GM19328 (cell line): Measurements from ENCODE around the gene PCDHB16.
"Not testable (repeated sequence)": the region's sequence is repeated elsewhere in the genome, so short reads cannot be mapped to it uniquely, and the experiment has no call there.

ENCODE experiments used
- ATAC-seq: cut with Tn5 transposase; IDR thresholded peaks from one replicate; pipeline ENCODE4 v1.9.1; 2021; ENCODE audit warnings: mild to moderate bottlenecking, moderate library complexity; ENCODE audit not compliant: unreplicated experiment

Gene PCDHB16

DNA sequence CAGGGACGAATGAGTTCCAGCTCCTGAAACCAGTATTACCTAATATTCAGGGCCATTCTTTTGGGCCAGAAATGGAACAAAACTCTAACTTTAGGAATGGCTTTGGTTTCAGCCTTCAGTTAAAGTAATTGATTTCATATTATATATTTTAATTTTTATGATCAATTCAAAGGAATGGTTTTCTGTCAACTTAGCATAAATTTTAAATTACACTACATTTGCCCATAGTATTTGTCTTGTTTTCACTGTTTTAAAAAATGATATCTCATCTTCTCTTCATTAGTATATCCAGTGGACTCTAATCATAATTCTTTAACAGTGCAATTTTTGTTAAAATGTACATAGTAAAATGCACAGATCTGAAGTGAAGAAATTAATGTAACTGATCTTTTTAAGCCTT is 1.9 kb upstream of the PCDHB16 start:
- ATAC-seq = no peak

DNA sequence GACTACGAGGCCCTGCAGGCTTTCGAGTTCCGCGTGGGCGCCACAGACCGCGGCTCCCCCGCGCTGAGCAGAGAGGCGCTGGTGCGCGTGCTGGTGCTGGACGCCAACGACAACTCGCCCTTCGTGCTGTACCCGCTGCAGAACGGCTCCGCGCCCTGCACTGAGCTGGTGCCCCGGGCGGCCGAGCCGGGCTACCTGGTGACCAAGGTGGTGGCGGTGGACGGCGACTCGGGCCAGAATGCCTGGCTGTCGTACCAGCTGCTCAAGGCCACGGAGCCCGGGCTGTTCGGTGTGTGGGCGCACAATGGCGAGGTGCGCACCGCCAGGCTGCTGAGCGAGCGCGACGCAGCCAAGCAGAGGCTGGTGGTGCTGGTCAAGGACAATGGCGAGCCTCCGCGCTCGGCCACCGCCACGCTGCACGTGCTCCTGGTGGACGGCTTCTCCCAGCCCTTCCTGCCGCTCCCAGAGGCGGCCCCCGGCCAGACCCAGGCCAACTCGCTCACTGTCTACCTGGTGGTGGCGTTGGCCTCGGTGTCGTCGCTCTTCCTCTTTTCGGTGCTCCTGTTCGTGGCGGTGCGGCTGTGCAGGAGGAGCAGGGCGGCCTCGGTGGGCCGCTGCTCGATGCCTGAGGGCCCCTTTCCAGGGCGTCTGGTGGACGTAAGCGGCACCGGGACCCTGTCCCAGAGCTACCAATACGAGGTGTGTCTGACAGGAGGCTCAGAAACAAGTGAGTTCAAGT is 2.1 kb downstream of the PCDHB16 start:
- not testable (repeated sequence) for ATAC-seq

DNA sequence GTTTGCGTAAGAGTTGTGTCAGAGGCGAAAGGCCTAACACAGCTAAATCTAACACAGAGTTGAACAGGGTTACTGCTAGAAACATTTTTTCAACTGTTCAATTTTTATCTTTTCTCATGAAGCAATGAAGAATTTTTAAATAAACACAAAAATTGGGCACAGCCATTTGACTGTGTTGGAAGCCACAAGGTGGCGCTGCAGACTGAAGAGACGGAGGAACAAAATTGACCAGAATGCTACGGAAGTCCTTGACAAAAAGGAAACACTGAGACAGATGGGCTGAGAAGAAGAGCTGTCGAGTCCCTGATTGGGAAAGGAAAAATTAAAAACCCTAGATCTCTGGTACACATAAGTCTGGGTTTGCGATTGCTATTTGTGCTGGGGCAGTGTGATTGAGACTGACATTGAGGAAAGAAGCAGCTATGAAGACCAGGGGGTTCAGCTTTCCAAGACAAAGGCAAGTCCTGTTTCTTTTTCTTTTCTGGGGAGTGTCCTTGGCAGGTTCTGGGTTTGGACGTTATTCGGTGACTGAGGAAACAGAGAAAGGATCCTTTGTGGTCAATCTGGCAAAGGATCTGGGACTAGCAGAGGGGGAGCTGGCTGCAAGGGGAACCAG is 4.8 kb downstream of the PCDHB16 start, which contains the start of gene PCDHB9:
Gene PCDHB9, plus strand, starts transcription at position 265 of the 616 bp plus-strand sequence. Its CDS starts 158 bp downstream, at position 423.
- no peak for ATAC-seq

DNA sequence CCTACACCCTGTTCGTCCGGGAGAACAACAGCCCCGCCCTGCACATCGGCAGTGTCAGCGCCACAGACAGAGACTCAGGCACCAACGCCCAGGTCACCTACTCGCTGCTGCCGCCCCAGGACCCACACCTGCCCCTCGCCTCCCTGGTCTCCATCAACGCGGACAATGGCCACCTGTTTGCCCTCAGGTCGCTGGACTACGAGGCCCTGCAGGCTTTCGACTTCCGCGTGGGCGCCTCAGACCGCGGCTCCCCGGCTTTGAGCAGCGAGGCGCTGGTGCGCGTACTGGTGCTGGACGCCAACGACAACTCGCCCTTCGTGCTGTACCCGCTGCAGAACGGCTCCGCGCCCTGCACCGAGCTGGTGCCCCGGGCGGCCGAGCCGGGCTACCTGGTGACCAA is 6.5 kb downstream of the PCDHB16 start:
- not testable (repeated sequence) for ATAC-seq

DNA sequence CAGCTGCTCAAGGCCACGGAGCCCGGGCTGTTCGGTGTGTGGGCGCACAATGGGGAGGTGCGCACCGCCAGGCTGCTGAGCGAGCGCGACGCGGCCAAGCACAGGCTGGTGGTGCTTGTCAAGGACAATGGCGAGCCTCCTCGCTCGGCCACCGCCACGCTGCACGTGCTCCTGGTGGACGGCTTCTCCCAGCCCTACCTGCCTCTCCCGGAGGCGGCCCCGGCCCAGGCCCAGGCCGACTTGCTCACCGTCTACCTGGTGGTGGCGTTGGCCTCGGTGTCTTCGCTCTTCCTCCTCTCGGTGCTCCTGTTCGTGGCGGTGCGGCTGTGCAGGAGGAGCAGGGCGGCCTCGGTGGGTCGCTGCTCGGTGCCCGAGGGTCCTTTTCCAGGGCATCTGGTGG is 6.9 kb downstream of the PCDHB16 start:
- ATAC-seq = not testable (repeated sequence)

DNA sequence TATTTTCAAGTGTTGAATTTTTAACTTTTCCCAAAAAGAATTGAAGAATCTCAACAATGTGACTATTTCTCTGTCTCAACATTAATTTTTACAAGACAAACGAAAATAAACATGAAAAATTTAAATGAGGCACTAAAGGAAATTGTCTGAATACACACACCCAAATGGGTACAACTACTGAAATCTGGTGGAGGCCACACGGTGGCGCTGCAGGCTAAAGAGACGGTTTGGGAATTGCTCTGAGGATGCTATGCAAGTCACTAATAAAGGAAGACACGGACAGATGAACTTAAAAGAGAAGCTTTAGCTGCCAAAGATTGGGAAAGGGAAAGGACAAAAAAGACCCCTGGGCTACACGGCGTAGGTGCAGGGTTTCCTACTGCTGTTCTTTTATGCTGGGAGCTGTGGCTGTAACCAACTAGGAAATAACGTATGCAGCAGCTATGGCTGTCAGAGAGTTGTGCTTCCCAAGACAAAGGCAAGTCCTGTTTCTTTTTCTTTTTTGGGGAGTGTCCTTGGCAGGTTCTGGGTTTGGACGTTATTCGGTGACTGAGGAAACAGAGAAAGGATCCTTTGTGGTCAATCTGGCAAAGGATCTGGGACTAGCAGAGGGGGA is 10.0 kb downstream of the PCDHB16 start, which contains the start of gene PCDHB10:
Gene PCDHB10, plus strand, starts transcription at position 244 of the 616 bp plus-strand sequence. Its CDS starts 200 bp downstream, at position 444.
- ATAC-seq = no peak

DNA sequence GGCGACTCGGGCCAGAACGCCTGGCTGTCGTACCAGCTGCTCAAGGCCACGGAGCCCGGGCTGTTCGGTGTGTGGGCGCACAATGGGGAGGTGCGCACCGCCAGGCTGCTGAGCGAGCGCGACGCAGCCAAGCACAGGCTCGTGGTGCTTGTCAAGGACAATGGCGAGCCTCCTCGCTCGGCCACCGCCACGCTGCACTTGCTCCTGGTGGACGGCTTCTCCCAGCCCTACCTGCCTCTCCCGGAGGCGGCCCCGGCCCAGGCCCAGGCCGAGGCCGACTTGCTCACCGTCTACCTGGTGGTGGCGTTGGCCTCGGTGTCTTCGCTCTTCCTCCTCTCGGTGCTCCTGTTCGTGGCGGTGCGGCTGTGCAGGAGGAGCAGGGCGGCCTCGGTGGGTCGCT is 12.1 kb downstream of the PCDHB16 start:
- not testable (repeated sequence) for ATAC-seq

DNA sequence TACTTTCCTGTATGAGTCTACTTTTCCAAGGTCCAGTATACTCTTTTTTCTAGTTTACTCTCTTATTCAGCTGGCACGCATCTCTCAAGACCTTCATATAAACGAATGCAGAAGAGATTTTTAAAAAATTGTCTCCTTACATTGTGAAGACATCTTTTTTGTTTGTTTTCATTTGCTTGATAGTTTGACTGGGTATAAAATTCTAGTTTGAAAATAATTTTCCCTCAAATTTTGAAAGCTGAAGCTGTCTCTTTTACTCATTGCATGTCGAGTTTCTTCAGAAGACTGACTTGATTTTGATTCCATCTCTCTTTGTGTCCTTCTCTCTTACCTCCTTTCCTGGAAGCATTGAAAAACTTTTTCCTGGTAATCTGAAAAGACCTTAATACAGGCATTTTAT is 14.2 kb downstream of the PCDHB16 start:
- no peak for ATAC-seq

DNA sequence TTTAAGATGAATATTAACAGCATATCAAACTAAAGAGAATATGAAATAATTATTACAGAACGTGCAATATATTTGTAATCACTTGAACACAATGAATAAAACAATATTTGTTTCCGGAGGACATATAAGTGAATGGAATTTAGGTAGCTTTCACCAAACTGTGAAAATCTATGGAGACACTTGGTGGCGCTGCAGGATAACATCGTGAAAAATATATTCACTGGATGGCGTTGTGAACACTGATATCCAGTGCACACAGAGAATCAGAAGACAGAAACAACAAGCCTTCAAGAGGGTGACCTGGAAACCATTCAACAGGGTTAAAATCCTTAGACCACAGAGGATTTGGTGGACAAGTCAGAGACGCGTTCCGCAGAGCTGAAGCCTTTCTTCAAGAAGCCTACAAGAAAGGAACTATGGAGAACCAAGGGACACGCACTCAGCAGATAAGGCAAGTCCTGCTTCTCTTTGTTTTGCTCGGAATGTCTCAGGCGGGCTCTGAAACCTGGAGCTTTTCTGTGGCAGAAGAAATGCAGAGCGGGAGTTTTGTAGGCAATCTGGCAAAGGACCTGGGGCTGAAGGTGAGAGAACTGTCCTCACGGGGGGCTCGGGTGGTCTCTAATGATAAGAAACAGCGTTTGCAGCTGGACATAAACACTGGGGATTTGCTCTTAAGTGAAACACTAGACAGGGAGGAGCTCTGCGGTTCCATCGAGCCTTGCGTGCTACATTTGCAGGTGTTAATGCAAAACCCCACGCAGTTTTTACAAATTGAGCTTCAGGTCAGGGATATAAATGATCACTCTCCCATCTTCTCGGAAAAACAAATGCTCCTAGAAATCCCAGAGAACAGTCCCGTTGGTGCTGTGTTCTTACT is 17.4 kb downstream of the PCDHB16 start, which contains the start of gene PCDHB11:
Gene PCDHB11, plus strand, starts transcription at position 269 of the 877 bp plus-strand sequence. Its CDS starts 148 bp downstream, at position 417.
- ATAC-seq = no peak

DNA sequence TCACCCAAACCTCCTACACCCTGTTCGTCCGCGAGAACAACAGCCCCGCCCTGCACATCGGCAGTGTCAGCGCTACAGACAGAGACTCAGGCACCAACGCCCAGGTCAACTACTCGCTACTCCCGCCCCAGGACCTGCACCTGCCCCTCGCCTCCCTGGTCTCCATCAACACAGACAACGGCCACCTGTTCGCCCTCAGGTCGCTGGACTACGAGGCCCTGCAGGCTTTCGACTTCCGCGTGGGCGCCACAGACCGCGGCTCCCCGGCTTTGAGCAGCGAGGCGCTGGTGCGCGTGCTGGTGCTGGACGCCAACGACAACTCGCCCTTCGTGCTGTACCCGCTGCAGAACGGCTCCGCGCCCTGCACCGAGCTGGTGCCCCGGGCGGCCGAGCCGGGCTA is 18.9 kb downstream of the PCDHB16 start:
- ATAC-seq = not testable (repeated sequence)

DNA sequence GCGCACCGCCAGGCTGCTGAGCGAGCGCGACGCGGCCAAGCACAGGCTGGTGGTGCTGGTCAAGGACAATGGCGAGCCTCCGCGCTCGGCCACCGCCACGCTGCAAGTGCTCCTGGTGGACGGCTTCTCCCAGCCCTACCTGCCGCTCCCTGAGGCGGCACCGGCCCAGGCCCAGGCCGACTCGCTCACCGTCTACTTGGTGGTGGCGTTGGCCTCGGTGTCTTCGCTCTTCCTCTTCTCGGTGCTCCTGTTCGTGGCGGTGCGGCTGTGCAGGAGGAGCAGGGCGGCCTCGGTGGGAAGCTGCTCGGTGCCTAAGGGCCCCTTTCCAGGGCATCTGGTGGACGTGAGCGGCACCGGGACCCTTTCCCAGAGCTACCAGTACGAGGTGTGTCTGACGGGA is 19.5 kb downstream of the PCDHB16 start:
- ATAC-seq = not testable (repeated sequence)

DNA sequence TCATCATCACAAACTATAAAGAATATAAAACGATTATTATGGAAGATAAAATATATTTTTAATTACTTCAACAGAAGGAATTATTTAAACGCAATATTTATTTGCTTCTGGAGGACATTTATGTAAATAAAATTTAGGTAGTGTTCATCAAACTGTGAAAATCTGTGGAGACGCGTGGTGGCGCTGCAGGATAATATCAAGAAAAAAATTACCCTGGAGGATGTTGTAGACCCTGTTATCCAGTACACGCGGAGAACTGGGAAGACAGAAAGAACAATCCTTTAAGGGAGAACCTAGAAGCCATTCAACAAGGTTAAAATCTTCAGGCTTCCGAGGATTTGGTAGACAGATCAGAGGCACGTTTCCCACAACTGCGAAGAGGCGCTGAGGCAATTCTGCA is 26.3 kb downstream of the PCDHB16 start, which contains the start of gene PCDHB12:
Gene PCDHB12, plus strand, starts transcription at position 242 of the 400 bp plus-strand sequence. CDS start 189 bp downstream, outside the sequence.
- ATAC-seq = no peak

DNA sequence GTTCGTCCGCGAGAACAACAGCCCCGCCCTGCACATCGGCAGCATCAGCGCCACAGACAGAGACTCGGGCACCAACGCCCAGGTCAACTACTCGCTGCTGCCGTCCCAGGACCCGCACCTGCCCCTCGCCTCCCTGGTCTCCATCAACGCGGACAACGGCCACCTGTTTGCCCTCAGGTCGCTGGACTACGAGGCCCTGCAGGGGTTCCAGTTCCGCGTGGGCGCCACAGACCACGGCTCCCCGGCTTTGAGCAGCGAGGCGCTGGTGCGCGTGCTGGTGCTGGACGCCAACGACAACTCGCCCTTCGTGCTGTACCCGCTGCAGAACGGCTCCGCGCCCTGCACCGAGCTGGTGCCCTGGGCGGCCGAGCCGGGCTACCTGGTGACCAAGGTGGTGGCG is 28.1 kb downstream of the PCDHB16 start:
- ATAC-seq = not testable (repeated sequence)

DNA sequence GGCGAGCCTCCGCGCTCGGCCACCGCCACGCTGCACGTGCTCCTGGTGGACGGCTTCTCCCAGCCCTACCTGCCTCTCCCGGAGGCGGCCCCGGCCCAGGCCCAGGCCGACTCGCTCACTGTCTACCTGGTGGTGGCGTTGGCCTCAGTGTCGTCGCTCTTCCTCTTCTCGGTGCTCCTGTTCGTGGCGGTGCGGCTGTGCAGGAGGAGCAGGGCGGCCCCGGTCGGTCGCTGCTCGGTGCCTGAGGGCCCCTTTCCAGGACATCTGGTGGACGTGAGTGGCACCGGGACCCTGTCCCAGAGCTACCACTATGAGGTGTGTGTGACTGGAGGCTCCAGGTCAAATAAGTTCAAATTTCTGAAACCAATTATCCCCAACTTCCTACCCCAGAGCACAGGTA is 28.7 kb downstream of the PCDHB16 start:
- not testable (repeated sequence) for ATAC-seq

DNA sequence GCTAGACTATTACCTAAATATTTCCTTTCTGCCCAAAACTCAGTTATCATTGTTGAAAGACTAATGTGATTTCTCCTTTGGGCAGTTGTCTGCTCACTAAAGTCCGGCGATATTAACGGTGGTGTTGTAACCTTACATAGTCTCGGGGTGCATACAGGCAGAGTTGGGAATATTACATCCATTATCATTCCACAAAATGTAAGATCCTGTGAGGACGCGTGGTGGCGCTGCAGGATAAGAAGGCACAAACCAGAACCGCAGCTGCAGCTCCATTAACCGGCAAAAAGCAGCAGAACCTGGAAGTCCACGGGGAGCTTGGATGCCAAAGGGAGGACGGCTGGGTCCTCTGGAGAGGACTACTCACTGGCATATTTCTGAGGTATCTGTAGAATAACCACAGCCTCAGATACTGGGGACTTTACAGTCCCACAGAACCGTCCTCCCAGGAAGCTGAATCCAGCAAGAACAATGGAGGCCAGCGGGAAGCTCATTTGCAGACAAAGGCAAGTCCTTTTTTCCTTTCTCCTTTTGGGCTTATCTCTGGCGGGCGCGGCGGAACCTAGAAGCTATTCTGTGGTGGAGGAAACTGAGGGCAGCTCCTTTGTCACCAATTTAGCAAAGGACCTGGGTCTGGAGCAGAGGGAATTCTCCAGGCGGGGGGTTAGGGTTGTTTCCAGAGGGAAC is 31.6 kb downstream of the PCDHB16 start, which contains the start of gene PCDHB13:
Gene PCDHB13, plus strand, starts transcription at position 264 of the 684 bp plus-strand sequence. Its CDS starts 205 bp downstream, at position 469.
- not testable (repeated sequence) for ATAC-seq

DNA sequence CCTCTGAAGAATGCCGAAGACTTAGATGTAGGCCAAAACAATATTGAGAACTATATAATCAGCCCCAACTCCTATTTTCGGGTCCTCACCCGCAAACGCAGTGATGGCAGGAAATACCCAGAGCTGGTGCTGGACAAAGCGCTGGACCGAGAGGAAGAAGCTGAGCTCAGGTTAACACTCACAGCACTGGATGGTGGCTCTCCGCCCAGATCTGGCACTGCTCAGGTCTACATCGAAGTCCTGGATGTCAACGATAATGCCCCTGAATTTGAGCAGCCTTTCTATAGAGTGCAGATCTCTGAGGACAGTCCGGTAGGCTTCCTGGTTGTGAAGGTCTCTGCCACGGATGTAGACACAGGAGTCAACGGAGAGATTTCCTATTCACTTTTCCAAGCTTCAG is 32.4 kb downstream of the PCDHB16 start:
- not testable (repeated sequence) for ATAC-seq

DNA sequence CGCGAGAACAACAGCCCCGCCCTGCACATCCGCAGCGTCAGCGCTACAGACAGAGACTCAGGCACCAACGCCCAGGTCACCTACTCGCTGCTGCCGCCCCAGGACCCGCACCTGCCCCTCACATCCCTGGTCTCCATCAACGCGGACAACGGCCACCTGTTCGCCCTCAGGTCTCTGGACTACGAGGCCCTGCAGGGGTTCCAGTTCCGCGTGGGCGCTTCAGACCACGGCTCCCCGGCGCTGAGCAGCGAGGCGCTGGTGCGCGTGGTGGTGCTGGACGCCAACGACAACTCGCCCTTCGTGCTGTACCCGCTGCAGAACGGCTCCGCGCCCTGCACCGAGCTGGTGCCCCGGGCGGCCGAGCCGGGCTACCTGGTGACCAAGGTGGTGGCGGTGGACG is 33.3 kb downstream of the PCDHB16 start:
- ATAC-seq = not testable (repeated sequence)

DNA sequence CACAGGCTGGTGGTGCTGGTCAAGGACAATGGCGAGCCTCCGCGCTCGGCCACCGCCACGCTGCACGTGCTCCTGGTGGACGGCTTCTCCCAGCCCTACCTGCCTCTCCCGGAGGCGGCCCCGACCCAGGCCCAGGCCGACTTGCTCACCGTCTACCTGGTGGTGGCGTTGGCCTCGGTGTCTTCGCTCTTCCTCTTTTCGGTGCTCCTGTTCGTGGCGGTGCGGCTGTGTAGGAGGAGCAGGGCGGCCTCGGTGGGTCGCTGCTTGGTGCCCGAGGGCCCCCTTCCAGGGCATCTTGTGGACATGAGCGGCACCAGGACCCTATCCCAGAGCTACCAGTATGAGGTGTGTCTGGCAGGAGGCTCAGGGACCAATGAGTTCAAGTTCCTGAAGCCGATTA is 33.8 kb downstream of the PCDHB16 start:
- not testable (repeated sequence) for ATAC-seq

DNA sequence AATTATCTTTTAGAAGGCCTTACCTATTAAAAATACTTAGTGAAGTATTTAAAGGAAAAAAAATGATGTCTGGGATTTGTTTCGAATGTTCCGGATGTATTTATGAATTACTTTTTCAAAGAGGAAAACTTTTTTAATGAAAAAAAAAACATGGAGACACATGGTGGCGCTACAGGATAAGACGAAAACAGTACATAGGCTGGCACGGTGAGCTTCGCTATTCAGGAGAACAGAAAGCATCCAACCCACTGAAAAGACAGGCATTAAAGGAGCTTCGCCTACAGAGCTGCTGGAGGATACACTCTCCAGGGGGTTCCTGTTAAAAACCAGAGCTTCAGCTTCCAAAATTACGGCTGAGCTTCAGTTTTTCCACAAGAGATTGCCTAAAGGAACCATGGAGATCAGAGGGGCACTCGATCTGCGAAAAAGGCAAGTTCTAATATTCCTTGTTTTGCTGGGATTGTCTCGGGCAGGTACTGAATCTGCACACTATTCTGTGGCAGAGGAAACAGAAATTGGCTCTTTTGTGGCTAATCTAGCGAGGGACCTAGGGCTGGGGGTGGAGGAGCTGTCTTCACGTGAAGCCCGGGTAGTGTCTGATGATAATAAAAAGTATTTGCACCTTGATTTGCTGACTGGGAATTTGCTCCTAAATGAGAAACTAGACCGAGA is 41.1 kb downstream of the PCDHB16 start, which contains the start of gene PCDHB14:
Gene PCDHB14, plus strand, starts transcription at position 232 of the 672 bp plus-strand sequence. Its CDS starts 163 bp downstream, at position 395.
- no peak for ATAC-seq
